ENCODE data around the gene LRPAP1.

The LRPAP1 gene

DNA sequence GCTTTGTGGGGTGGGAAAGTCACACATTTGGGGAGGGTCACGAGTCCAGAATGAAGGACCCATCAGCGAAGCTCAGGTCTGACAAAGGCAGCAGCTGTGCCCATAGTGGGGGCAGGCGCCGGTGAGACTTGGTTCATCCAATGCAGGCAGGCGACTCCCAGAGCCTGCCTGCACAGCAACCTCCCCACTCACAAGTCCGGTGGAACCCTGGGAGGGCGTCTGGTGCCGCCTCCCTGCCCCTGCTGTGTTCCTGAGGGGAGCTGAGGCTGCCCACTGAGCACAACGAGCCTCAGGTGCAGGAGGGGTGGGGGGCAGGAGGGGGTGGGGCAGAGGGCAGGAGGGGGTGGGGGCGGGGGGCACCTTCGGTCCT lies 13.7 kb downstream of the LRPAP1 start:
- no peaks in the 10 kb centered on the region for H3K27me3 ChIP-seq (ENCODE audit: control insufficient read depth in 1 of 2, insufficient read depth in 1 of 2, low read length in 2 of 2)
- H2BK12ac ChIP-seq (ENCODE audit: low read length in 2 of 2) = no peak overlapping the region
- H2BK120ac ChIP-seq (ENCODE audit: low read depth, low read length) = no peak overlapping the region
- no peak overlapping the region for H2AK5ac ChIP-seq (ENCODE audit: low read length, severe bottlenecking)
- H3K4me1 ChIP-seq (ENCODE audit: control insufficient read depth, insufficient read depth, low read depth, low read length) = no peaks in the 10 kb centered on the region
- no peak overlapping the region for H3K18ac ChIP-seq (ENCODE audit: low read depth in 1 of 2, low read length in 2 of 2)
- no peak overlapping the region for H3K4me3 ChIP-seq (ENCODE audit: insufficient read depth in 1 of 2, low read depth in 1 of 2, low read length in 2 of 2)
- peaks cover 31% of the 10 kb centered on the region for H3K79me1 ChIP-seq (replicated peaks; ENCODE audit: low read length, poor library complexity, severe bottlenecking)
- no peak overlapping the region for H2AFZ ChIP-seq (ENCODE audit: low read depth, low read length)
- H3K4ac ChIP-seq (ENCODE audit: low read depth in 1 of 2, low read length in 2 of 2) = no peak overlapping the region
- H3K27ac ChIP-seq (ENCODE audit: low read length, poor library complexity, severe bottlenecking) = no peak overlapping the region
- WGBS = 95% methylated on average over 5 of the region's 11 CpGs
- no peak overlapping the region for H3K4me2 ChIP-seq (ENCODE audit: low read length, poor library complexity, severe bottlenecking)
- H4K91ac ChIP-seq (ENCODE audit: low read length) = no peak overlapping the region
- H4K8ac ChIP-seq (ENCODE audit: low read length) = no peak overlapping the region
- no peaks in the 10 kb centered on the region for H3K9me3 ChIP-seq (ENCODE audit: control insufficient read depth, low read length)
- H2BK15ac ChIP-seq (ENCODE audit: low read depth, poor library complexity, severe bottlenecking) = no peak overlapping the region
- peaks cover 85 to 100% of the 10 kb centered on the region in 2 experiments for H3K36me3 ChIP-seq (ENCODE audit: control insufficient read depth in 1 of 2, insufficient read depth in 2 of 2, low read depth in 1 of 2, low read length in 2 of 2)
- no peak overlapping the region for H2BK5ac ChIP-seq (ENCODE audit: low read depth, low read length, poor library complexity, severe bottlenecking)
- no peak overlapping the region for H3K14ac ChIP-seq (ENCODE audit: low read length in 2 of 2)
- no peak overlapping the region for H3K23ac ChIP-seq (ENCODE audit: low read length in 2 of 2)
- DNase-seq = no peak
- H3K9ac ChIP-seq (ENCODE audit: low read length) = no peak overlapping the region

DNA sequence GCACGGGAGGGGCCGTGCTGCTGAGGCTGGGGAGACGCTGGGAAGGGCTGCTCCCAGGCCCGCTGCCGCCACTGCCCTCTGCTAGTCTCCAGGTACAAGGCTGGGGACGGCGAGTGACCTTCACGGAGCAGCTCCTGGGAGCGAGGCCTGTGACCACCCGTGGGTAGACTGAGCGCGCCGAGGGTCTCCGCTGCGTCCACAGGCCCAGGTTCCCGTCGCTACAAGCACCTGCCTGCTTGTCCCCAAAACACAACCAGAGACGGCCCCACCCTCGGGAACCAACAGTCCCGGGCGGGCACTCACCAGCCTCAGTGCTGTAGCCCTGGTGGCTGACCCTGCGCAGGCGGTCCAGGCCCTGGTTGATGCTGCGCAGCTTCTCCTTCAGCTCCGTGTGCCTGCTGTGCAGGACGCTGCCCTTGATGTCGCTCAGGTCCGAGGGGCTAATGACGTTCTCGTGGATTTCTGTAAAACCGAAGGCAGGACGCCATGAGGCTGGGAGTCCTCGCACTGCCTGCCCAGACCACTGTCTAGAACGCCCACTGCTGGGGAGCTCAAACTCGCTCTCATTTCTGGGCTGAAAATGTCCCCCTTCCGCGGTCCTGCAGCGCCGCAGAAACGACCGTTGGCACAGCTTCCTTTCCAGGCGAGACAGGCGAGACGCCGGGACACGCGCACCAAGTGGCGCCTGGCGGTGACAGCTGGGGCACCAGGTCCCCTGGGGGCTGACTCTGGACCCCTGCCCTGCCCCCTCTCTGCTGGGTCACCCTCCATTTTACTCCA lies 14.3 kb downstream of the LRPAP1 start:
- no peak overlapping the region for H2BK5ac ChIP-seq (ENCODE audit: low read depth, low read length, poor library complexity, severe bottlenecking)
- no peak overlapping the region for H2BK120ac ChIP-seq (ENCODE audit: low read depth, low read length)
- H3K27me3 ChIP-seq (ENCODE audit: control insufficient read depth in 1 of 2, insufficient read depth in 1 of 2, low read length in 2 of 2) = no peaks in the 10 kb centered on the region
- H3K4me3 ChIP-seq (ENCODE audit: insufficient read depth in 1 of 2, low read depth in 1 of 2, low read length in 2 of 2) = no peak overlapping the region
- H3K9me3 ChIP-seq (ENCODE audit: control insufficient read depth, low read length) = no peaks in the 10 kb centered on the region
- H2AK5ac ChIP-seq (ENCODE audit: low read length, severe bottlenecking) = no peak overlapping the region
- WGBS = 97% methylated on average over 49 of the region's 49 CpGs
- no peak overlapping the region for H3K4ac ChIP-seq (ENCODE audit: low read depth in 1 of 2, low read length in 2 of 2)
- peaks cover 25% of the 10 kb centered on the region for H3K79me1 ChIP-seq (replicated peaks; ENCODE audit: low read length, poor library complexity, severe bottlenecking)
- H4K91ac ChIP-seq (ENCODE audit: low read length) = no peak overlapping the region
- no peaks in the 10 kb centered on the region for H3K4me1 ChIP-seq (ENCODE audit: control insufficient read depth, insufficient read depth, low read depth, low read length)
- no peak overlapping the region for H3K4me2 ChIP-seq (ENCODE audit: low read length, poor library complexity, severe bottlenecking)
- H2BK12ac ChIP-seq (ENCODE audit: low read length in 2 of 2) = no peak overlapping the region
- H3K18ac ChIP-seq (ENCODE audit: low read depth in 1 of 2, low read length in 2 of 2) = no peak overlapping the region
- H2BK15ac ChIP-seq (ENCODE audit: low read depth, poor library complexity, severe bottlenecking) = no peak overlapping the region
- H3K36me3 ChIP-seq (ENCODE audit: control insufficient read depth in 1 of 2, insufficient read depth in 2 of 2, low read depth in 1 of 2, low read length in 2 of 2) = peaks cover 85 to 100% of the 10 kb centered on the region in 2 experiments
- H4K8ac ChIP-seq (ENCODE audit: low read length) = no peak overlapping the region
- H3K27ac ChIP-seq (ENCODE audit: low read length, poor library complexity, severe bottlenecking) = no peak overlapping the region
- no peak for DNase-seq
- no peak overlapping the region for H2AFZ ChIP-seq (ENCODE audit: low read depth, low read length)
- H3K14ac ChIP-seq (ENCODE audit: low read length in 2 of 2) = no peak overlapping the region
- no peak overlapping the region for H3K9ac ChIP-seq (ENCODE audit: low read length)
- no peak overlapping the region for H3K23ac ChIP-seq (ENCODE audit: low read length in 2 of 2)

DNA sequence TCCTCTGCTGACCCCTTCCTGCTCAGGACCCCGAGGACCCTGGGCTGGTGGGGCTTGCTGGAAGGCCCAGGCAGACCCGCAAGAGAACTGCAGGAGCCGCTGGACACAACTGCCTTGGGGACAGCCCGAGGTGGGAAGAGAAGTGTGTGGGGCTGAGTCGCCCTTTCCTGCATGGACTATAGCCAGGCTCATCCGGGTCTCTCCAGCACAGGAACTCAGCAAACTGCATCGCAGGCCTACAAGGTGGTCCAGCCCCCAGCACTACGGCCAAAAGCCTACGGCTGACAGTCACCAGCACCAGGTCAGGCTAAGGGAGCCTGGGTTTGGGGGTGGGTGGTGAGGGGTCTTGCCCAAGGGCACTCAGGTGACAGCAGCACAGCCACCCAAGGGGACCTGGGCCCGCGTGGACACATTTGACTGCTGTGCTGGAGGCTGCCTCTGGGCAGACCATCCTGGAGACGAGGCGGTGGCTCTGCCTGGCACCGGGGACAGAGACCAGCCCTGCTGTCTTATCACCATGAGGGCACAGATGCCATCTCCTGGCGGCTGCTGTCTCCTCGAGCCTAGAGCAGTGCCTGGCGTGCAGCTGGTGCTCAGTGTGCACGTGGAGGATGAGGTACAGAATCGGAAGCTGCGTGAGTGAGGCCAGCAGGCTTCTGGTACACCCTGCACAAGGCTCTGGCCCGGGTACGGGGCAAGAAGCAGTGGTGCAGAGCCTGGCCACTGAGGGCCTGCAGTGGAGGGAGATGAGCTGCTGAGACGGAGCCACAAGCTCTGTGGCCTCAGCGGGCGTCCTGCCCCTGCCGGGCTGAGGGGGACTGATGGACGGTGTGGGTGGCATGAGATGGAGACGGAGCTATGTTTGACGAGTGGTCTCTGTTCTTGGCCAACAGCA lies 15.1 kb downstream of the LRPAP1 start:
- Histone ChIP-seq H3K36me3 (ENCODE audit: control insufficient read depth in 1 of 2, insufficient read depth in 2 of 2, low read depth in 1 of 2, low read length in 2 of 2) (peaks cover 90 to 100% of the 10 kb centered on the region in 2 experiments), H2AFZ (ENCODE audit: low read depth, low read length) (no peak overlapping the region), H2BK12ac (ENCODE audit: low read length in 2 of 2) (no peak overlapping the region), H4K8ac (ENCODE audit: low read length) (no peak overlapping the region), H3K23ac (ENCODE audit: low read length in 2 of 2) (no peak overlapping the region), H2BK120ac (ENCODE audit: low read depth, low read length) (no peak overlapping the region), H3K18ac (ENCODE audit: low read depth in 1 of 2, low read length in 2 of 2) (no peak overlapping the region), H3K79me1 (replicated peaks; ENCODE audit: low read length, poor library complexity, severe bottlenecking) (peaks cover 21% of the 10 kb centered on the region), H3K4me1 (ENCODE audit: control insufficient read depth, insufficient read depth, low read depth, low read length) (no peaks in the 10 kb centered on the region), H2BK15ac (ENCODE audit: low read depth, poor library complexity, severe bottlenecking) (no peak overlapping the region), H3K14ac (ENCODE audit: low read length in 2 of 2) (no peak overlapping the region), H3K4me2 (ENCODE audit: low read length, poor library complexity, severe bottlenecking) (no peak overlapping the region), H3K9ac (ENCODE audit: low read length) (no peak overlapping the region), H3K4ac (ENCODE audit: low read depth in 1 of 2, low read length in 2 of 2) (no peak overlapping the region), H2AK5ac (ENCODE audit: low read length, severe bottlenecking) (no peak overlapping the region), H3K4me3 (ENCODE audit: insufficient read depth in 1 of 2, low read depth in 1 of 2, low read length in 2 of 2) (no peak overlapping the region), H3K9me3 (ENCODE audit: control insufficient read depth, low read length) (no peaks in the 10 kb centered on the region), H2BK5ac (ENCODE audit: low read depth, low read length, poor library complexity, severe bottlenecking) (no peak overlapping the region), H3K27me3 (ENCODE audit: control insufficient read depth in 1 of 2, insufficient read depth in 1 of 2, low read length in 2 of 2) (no peaks in the 10 kb centered on the region), H3K27ac (ENCODE audit: low read length, poor library complexity, severe bottlenecking) (no peak overlapping the region), H4K91ac (ENCODE audit: low read length) (no peak overlapping the region)
- DNase-seq = no peak
- WGBS = 97% methylated on average over 29 of the region's 29 CpGs

Data from mesenchymal stem cell (in vitro differentiated cells and primary cell).